Activated T-helper 17 cell treated with anti-CD3 and anti-CD28 coated beads, Interleukin-2, amount 50 U/mL, for 72 hours (primary cell): Measurements from ENCODE around the gene TMEM255B. TPM values are rescaled to one million over a fixed set of nuclear protein-coding genes. Genes with fewer than 3 reads are reported as not detected.

Experiments used
- ATAC-seq: fragments of 150-1000 bp; cut with Tn5 transposase; replicated peaks from 2 replicates; pipeline ENCODE4 v1.10.0; 2021; ENCODE audit warnings: mild to moderate bottlenecking, moderate library complexity
- H3K27ac Mint-ChIP-seq: one replicate; pipeline ENCODE4 v1.8.0; 2022; ENCODE audit warnings: mixed read lengths
- H3K27me3 Mint-ChIP-seq: one replicate; pipeline ENCODE4 v1.8.0; 2022; ENCODE audit warnings: mixed read lengths
- H3K36me3 Mint-ChIP-seq: one replicate; pipeline ENCODE4 v1.8.0; 2022; ENCODE audit warnings: low read depth, mild to moderate bottlenecking, mixed read lengths
- H3K4me1 Mint-ChIP-seq: one replicate; pipeline ENCODE4 v1.8.0; 2022; ENCODE audit warnings: mixed read lengths
- H3K4me3 Mint-ChIP-seq: one replicate; pipeline ENCODE4 v1.8.0; 2022; ENCODE audit warnings: mild to moderate bottlenecking, mixed read lengths
- H3K9me3 Mint-ChIP-seq: one replicate; pipeline ENCODE4 v1.8.0; 2022; ENCODE audit warnings: mixed read lengths
- total RNA-seq, 2 donors: library from RNA; stranded (reverse); gene quantifications; one replicate each; pipeline ENCODE4 v1.2.3, GENCODE V29; 2022

Gene TMEM255B
- total RNA-seq, 2 donors from 2014 or later, result 2.0 TPM

DNA sequence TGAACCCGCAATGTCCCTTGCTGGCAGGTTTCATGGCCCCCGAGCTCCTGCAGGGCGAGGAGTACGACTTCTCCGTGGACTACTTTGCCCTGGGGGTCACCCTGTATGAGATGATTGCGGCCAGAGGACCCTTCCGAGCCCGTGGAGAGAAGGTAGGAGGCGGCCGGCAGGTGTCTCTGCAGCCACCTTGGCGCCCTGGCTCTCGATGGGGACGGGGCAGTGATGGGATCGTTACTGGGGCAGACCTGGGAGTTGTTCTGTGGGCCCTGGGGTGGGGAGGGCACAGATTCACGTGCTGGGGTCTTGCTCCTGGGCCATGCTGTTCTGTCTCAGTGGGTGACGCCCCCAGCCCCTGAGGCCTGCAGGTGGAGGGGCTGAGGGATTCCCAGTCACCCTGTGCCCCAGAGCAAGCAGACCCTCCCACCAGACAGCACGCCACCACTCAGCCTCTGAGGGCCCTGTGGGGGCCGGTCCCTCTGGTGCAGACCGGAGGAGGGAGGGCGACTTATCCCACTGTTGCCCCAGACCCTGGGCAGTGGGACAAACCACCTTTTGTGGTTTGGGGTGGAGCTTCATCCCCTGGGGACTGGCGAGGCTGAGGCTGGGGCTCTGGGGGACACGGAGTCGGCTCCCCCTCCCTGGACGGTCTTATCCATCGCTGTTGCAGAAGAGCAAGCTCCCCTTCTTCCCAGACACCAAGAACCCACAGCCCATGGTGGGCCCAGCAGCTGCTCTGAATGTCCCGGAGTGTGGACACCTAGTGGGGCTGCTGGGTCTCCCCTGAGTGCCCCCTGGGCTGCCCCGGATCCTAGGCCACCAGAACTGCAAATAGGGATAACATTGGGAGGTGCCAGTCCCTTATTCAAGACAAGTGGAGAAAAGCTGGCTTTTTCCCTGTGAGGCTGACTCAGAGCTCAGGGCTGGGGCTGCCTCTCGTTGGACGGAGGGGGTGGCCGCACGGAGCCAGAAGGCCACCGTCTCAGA is 27.5 kb upstream of the TMEM255B start:
- no peaks in the 10 kb centered on the region for H3K27me3 Mint-ChIP-seq
- no peak for ATAC-seq
- no peaks in the 10 kb centered on the region for H3K4me1 Mint-ChIP-seq
- no peak overlapping the region for H3K27ac Mint-ChIP-seq
- H3K4me3 Mint-ChIP-seq, result no peak overlapping the region
- no peaks in the 10 kb centered on the region for H3K9me3 Mint-ChIP-seq
- no peaks in the 10 kb centered on the region for H3K36me3 Mint-ChIP-seq

DNA sequence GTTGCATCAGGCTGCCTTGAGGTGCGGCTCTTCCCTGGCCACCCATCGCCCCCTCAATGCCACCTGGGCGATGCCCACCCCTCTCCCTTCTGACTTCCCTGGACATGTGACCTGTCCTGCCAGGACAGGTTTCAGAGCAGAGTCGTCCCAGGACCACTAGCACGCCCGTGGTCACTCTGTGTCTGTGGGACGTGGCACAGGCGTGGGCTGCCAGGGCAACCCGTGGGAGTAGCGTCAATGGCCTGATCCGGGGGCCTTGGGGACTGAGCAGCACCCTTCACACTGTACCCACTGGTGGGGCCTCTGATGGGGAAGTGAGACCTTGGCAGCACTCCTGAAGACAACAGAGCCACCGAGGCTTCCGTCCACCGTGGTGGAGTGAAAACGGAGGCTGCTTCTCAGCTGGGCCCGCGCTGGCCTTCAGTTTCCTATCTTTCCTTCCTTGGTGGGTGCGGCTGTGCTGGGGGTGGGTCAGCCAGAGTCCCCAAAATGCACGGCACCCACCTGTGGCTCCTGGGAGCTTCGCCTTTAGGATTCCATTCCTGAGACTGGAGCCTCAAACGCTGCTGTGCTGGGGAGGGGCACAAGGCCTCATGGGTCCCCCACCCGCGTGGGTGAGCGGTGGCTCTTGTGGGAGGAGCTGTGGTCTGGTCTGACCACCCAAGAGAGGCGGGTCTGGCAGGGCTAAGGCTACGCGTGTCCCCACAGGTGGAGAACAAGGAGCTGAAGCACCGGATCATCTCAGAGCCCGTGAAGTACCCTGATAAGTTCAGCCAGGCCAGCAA is 26.7 kb upstream of the TMEM255B start:
- no peak overlapping the region for H3K27ac Mint-ChIP-seq
- H3K4me3 Mint-ChIP-seq, result no peak overlapping the region
- H3K4me1 Mint-ChIP-seq, result no peaks in the 10 kb centered on the region
- H3K27me3 Mint-ChIP-seq, result no peaks in the 10 kb centered on the region
- no peak for ATAC-seq
- no peaks in the 10 kb centered on the region for H3K9me3 Mint-ChIP-seq
- no peaks in the 10 kb centered on the region for H3K36me3 Mint-ChIP-seq

DNA sequence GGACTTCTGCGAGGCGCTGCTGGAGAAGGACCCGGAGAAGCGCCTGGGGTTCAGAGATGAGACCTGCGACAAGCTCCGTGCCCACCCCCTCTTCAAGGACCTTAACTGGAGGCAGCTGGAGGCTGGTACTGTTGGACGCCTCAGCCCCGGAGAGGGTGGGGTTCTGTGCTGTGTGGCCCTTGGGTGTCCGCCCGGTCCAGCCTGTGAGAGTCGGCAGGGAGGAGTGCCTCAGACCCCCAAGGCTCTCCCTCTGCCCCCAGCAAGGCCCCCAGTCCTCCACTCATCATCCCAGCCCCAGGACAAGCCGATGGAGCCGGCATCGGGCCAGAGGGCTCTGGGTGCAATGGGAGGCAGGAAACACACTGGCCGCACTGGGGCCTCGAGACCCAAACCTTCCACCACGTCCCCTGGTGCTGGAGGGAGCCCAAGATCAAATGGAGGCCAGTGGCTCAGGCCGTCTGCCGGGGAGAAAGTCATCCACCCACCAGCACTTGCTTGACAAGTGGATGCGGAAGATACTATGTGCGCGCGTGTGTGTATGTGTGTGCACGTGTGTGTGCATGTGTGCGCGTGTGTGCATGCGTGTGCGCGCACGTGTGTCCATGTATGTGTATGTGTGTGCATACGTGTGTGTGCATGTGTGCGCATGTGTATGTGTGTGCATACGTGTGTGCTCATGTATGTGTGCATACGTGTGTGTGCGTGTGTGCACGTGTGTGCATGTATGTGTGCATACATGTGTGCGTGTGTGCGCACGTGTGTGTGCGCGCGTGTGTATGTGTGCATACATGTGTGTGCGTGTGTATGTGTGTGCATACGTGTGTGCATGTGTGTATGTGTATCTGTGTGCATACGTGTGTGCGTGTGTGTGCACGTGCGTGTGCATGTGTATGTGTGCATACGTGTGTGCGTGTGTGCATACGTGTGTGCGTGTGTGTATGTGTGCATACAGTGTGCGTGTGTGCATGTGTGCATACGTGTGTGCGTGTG is 25.8 kb upstream of the TMEM255B start:
- no peak overlapping the region for H3K27ac Mint-ChIP-seq
- no peak for ATAC-seq
- no peak overlapping the region for H3K4me3 Mint-ChIP-seq
- no peaks in the 10 kb centered on the region for H3K4me1 Mint-ChIP-seq
- no peaks in the 10 kb centered on the region for H3K9me3 Mint-ChIP-seq
- H3K36me3 Mint-ChIP-seq, result no peaks in the 10 kb centered on the region
- H3K27me3 Mint-ChIP-seq, result no peaks in the 10 kb centered on the region

DNA sequence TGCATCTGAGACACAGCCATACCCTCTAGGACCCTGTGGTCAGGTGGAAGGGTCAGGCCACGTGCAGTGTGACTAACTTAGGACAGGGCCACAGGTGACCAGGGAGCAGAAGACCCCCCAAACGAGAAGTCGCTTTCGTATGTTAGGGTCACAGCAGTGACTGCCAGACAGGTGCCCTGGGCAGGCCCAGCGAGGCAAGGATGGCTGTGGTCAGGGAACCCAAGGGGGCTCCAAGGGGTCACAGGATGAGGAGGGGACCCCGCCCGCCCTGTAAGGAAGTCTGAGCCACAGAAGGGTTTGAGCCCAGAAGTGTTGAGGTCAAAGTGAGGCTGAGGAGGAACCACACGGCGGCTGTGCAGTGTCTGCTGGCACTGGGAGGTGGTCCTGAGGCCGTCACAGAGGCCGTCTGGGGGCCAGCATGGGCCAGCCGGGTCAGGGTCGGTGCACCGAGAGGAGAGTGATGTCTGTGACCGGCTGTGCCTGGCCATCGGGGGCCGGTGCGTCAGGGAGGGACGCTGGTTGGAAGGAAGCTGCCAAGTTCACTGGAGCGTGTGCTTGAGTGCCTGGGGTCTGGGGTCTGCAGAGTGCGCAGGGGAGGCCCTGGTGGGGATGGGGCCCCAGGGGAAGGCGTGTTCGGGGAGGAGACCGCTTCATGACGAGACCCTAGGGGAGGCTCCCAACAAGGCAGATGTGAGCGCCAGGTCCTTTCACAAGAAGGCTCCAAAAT is 24.8 kb upstream of the TMEM255B start:
- Mint-ChIP-seq H3K27me3 (no peaks in the 10 kb centered on the region), H3K36me3 (no peaks in the 10 kb centered on the region), H3K27ac (no peak overlapping the region), H3K4me1 (no peaks in the 10 kb centered on the region), H3K9me3 (no peaks in the 10 kb centered on the region), H3K4me3 (no peak overlapping the region)
- no peak for ATAC-seq

DNA sequence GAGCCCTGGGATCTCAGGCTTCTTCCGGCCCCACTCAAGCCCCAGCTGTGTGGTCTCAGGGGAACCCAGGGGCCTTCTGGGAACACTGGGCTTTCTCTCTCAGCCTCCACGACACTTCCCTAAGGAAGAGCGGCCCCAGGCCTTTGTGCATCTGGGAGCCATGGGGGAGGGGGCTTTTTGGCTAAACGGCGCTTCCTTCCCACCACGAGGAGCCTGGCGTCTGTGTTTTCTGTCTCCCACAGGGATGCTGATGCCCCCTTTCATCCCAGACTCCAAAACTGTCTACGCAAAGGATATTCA is 24.2 kb upstream of the TMEM255B start:
- ATAC-seq, result no peak
- Mint-ChIP-seq H3K9me3 (no peaks in the 10 kb centered on the region), H3K27me3 (no peaks in the 10 kb centered on the region), H3K36me3 (no peaks in the 10 kb centered on the region), H3K27ac (no peak overlapping the region), H3K4me1 (no peaks in the 10 kb centered on the region), H3K4me3 (no peak overlapping the region)

DNA sequence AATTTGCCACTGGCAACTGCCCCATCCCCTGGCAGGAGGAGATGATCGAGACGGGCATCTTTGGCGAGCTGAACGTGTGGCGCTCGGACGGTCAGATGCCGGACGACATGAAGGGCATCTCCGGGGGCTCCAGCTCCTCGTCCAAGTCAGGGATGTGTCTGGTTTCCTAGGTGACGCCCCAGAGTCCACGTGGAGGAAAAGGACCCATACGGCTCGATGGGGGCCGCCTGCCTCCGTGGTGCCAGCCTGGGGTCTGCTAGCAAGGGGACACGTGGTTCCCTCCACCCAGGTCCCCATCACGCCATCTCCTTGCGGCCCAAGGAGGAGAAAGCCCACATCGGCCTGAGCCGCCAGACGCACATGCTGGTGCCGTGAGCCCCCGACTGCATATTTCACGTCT is 23.8 kb upstream of the TMEM255B start:
- Mint-ChIP-seq H3K9me3 (no peaks in the 10 kb centered on the region), H3K4me1 (no peaks in the 10 kb centered on the region), H3K4me3 (no peak overlapping the region), H3K27ac (no peak overlapping the region), H3K36me3 (no peaks in the 10 kb centered on the region), H3K27me3 (no peaks in the 10 kb centered on the region)
- no peak for ATAC-seq

DNA sequence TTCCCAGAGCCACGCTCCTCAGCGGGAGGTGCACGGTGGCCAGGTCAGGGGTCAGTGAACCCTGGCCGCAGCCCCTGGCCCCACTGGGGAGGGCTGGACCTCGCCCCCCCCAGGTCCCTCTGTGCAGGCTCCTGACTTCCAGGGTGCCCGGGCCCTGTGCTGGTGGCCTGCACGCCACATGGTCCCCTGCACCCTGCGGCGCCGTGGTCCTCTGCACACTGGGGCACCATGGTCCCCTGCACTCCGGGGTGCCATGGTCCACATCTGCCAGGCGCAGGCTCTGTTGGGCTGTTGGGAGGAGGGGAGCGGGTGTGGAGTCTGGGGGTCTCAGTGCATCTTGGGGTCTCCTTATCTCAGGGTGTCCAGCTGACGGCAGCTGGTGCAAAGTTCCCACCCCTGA is 23.3 kb upstream of the TMEM255B start:
- Mint-ChIP-seq H3K36me3 (no peaks in the 10 kb centered on the region), H3K4me3 (no peak overlapping the region), H3K27me3 (peaks cover 3% of the 10 kb centered on the region), H3K27ac (no peak overlapping the region), H3K9me3 (no peaks in the 10 kb centered on the region), H3K4me1 (no peaks in the 10 kb centered on the region)
- ATAC-seq, result no peak

DNA sequence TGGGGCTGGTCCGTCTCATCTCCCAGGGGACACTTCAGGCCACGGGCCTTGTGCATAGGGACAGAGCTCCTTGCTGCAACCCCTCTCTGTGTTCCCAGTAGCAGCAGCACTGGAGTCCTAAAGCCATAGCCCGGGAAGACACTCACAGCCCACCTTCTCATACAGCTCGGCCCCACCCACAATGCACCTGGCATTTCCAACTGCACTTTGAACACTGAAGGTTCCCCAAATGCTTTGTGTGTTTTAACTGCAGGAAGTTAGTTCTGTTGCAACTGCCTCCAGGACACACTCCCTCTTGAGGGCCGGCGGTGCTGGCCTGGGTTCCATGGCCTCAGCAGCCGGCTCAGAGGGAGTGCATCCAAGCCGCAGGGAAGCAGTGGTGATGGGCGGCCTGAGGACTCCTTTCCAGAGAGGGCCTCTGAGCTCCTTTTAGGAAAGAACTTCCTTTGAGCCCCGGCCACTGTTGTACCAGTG is 22.7 kb upstream of the TMEM255B start:
- no peak overlapping the region for H3K27ac Mint-ChIP-seq
- H3K27me3 Mint-ChIP-seq, result peaks cover 3% of the 10 kb centered on the region
- no peaks in the 10 kb centered on the region for H3K9me3 Mint-ChIP-seq
- no peaks in the 10 kb centered on the region for H3K4me1 Mint-ChIP-seq
- H3K4me3 Mint-ChIP-seq, result no peak overlapping the region
- no peak for ATAC-seq
- H3K36me3 Mint-ChIP-seq, result no peaks in the 10 kb centered on the region

DNA sequence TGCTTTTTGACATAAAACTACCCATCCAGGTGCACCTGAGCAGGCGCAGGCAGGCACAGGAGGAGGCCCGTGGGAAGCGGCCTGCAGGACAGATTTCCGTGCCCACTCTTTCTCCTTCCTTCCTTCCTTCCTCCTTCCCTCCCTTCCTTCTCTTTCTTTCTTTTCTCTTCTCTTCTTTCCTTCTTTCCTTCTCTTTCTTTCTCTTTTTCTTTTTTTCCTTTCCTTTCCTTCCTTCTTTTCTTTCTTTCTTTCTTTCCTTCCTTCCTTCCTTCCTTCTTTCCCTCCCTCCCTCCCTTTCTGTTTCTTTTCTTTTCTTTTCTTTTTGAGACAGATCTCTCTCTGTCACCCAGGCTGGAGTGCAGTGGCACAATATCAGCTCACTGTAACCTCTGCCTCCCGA is 21.2 kb upstream of the TMEM255B start:
- H3K27ac Mint-ChIP-seq, result no peak overlapping the region
- no peak for ATAC-seq
- no peaks in the 10 kb centered on the region for H3K9me3 Mint-ChIP-seq
- H3K4me3 Mint-ChIP-seq, result no peak overlapping the region
- H3K27me3 Mint-ChIP-seq, result peaks cover 3% of the 10 kb centered on the region
- H3K4me1 Mint-ChIP-seq, result no peaks in the 10 kb centered on the region
- no peaks in the 10 kb centered on the region for H3K36me3 Mint-ChIP-seq

DNA sequence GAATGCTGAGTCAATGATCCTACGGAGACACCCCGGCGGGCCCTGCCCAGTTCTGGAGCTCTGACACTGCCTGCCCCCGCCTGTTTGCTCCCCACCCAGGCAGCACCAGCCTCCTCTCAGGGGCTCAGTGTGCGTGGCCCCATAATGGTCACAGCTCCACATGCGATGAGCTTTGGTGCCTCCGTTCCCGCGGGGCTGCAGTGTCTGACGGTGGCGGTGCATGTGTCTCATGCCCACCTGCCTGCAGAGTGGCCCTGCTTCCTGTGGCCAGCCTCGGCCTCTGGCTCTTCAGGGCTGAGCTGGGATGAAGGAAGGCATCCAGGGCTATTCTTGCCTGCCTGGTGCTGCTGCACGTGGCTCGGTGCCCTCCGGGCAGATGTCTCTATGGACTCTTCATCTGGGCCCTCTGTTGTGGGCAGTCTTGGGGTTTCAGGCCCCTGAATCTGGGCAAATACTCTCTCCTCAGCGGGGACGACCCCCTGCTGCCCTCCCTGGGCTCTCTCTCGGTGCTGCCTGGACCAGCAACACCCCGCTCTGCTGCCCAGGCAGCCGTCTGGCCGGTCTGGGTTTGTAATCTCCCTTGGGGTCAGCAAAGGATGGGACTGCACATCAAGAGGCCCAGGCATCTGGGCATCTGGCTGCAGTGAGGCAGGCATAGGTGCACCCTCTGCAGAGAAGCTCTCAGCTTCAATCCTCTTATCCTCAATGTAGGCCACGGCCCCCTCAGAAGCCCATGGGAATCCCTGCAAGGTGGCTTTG is 19.3 kb upstream of the TMEM255B start:
- Mint-ChIP-seq H3K9me3 (no peaks in the 10 kb centered on the region), H3K27ac (no peak overlapping the region), H3K4me1 (no peaks in the 10 kb centered on the region), H3K27me3 (peaks cover 3% of the 10 kb centered on the region), H3K36me3 (no peaks in the 10 kb centered on the region), H3K4me3 (no peak overlapping the region)
- no peak for ATAC-seq

DNA sequence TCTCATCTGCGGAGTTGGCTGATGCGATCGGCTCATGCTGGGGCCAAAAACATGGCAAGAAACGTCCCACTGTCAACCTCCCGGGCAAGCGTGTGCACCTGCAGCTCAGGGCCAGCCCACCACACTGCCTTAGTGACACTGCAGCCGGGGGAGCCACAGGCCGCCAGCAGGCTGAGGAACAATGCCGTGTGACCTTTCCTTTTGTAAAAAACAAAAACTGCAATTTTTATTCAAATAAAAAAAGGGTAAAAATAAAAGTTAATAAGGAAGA is 18.8 kb upstream of the TMEM255B start:
- Mint-ChIP-seq H3K27ac (no peak overlapping the region), H3K4me1 (no peaks in the 10 kb centered on the region), H3K36me3 (no peaks in the 10 kb centered on the region), H3K4me3 (no peak overlapping the region), H3K9me3 (no peaks in the 10 kb centered on the region), H3K27me3 (peaks cover 6% of the 10 kb centered on the region)
- no peak for ATAC-seq

DNA sequence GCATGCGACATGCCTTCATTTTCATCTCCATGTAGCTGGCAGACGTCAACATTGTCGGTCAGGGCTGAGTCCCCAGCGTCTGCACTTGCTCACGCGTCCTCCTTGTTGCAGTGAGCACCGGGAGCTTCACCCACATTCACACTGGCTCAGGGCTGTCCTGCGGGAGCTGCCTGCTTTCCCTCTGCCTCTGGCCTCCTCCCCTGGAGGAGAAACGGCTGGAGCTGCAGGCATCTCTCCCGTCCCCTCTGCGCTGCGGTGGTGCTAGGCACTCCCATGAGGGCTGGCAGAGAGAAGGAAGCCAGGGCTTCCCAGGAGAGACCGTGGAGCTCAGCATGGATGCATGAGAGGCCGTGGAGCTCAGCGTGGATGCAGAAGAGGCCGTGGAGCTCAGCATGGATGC is 18.4 kb upstream of the TMEM255B start:
- H3K4me1 Mint-ChIP-seq, result no peaks in the 10 kb centered on the region
- ATAC-seq, result no peak
- no peaks in the 10 kb centered on the region for H3K9me3 Mint-ChIP-seq
- H3K36me3 Mint-ChIP-seq, result no peaks in the 10 kb centered on the region
- peak overlapping the region; percentile 47 for H3K4me3 Mint-ChIP-seq
- H3K27me3 Mint-ChIP-seq, result peaks cover 6% of the 10 kb centered on the region
- H3K27ac Mint-ChIP-seq, result no peak overlapping the region

DNA sequence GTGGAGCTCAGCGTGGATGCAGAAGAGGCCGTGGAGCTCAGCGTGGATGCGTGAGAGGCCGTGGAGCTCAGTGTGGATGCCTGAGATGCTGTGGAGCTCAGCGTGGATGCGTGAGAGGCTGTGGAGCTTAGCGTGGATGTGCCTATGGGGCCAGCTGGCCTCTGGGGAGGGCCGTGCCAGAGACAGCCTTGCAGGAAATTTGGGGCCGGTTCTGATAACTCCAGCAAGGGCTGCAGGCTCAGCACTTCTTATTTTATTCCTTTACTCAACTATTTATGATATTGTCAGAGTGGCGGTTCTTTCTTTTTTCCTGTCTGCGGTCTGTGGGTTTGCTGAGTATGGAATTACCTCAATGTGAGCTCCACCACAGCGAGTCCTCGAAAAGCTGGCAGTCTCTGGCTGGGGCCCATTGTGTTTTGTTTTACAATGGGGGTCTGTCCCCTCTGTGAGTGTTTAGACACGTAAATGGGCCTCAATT is 17.8 kb upstream of the TMEM255B start:
- H3K4me3 Mint-ChIP-seq, result peak overlapping the region; percentile 47
- ATAC-seq, result peak; percentile 56
- H3K4me1 Mint-ChIP-seq, result no peaks in the 10 kb centered on the region
- H3K36me3 Mint-ChIP-seq, result no peaks in the 10 kb centered on the region
- H3K27me3 Mint-ChIP-seq, result peaks cover 6% of the 10 kb centered on the region
- no peaks in the 10 kb centered on the region for H3K9me3 Mint-ChIP-seq
- H3K27ac Mint-ChIP-seq, result no peak overlapping the region
